GM21528 (cell line): ENCODE measurements around the gene IDNK.

Source experiments
- ATAC-seq: cut with Tn5 transposase; IDR thresholded peaks from one replicate; pipeline ENCODE4 v1.9.1; 2021; ENCODE audit warnings: mild to moderate bottlenecking, moderate library complexity; ENCODE audit not compliant: unreplicated experiment, low FRiP score

Gene IDNK

DNA sequence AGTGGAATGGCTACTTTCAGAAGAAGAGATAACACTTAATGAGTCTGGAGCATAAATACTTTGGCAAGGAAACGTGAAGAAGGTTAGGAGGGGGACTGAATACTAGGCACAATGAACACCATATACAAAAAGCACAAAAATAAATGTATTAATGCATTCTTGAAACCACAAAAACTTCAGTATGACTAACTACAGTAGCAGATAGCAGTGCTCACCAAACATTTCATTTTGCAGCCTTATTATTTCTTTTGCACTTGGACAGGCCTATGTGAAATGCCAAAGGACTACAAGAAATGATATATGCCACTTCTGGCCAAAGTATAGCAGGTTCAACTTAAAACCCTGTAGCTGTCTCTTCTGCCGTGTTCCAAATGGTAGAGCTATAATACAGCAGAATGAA is 58.5 kb downstream of the IDNK start:
- no peak for ATAC-seq

GRCh38 chr9:83688921-83689320 is 66.0 kb downstream of the IDNK start:
- ATAC-seq, result no peak

GRCh38 chr9:83691492-83691891 is 68.5 kb downstream of the IDNK start:
- ATAC-seq, result no peak
